GM19193 (cell line): ENCODE results near the gene POLA1.

Experiments used
- POLR2A ChIP-seq: IDR thresholded peaks from 4 replicates; pipeline ENCODE4 v1.6.1; 2011; ENCODE audit not compliant: insufficient read depth, insufficient read length; ENCODE audit errors: extremely low read depth

POLA1 gene

GRCh38 chrX:24874604-24875247, 181.0 kb downstream of the POLA1 start:
- TF ChIP-seq POLR2A: no peak

- no peak for TF ChIP-seq POLR2A
Observed at GRCh38 chrX:24876530-24877287, 183.0 kb downstream of the POLA1 start.

- TF ChIP-seq POLR2A: no peak
Observed at GRCh38 chrX:24877288-24877664, 183.6 kb downstream of the POLA1 start.

- TF ChIP-seq POLR2A: no peak
Observed at GRCh38 chrX:24877854-24878650, 184.3 kb downstream of the POLA1 start.

- no peak for TF ChIP-seq POLR2A
Observed at GRCh38 chrX:24879679-24880078, 186.0 kb downstream of the POLA1 start.

- TF ChIP-seq POLR2A: no peak
Observed at GRCh38 chrX:24886916-24887315, 193.2 kb downstream of the POLA1 start.

- no peak for TF ChIP-seq POLR2A
Observed at GRCh38 chrX:24890677-24891076, 197.0 kb downstream of the POLA1 start.

GRCh38 chrX:24899391-24899790, 205.7 kb downstream of the POLA1 start:
- TF ChIP-seq POLR2A: no peak

GRCh38 chrX:24900234-24900633, 206.5 kb downstream of the POLA1 start:
- no peak for TF ChIP-seq POLR2A

GRCh38 chrX:24902806-24903205, 209.1 kb downstream of the POLA1 start:
- no peak for TF ChIP-seq POLR2A

GRCh38 chrX:24918715-24919114, 225.0 kb downstream of the POLA1 start:
- TF ChIP-seq POLR2A: no peak

- TF ChIP-seq POLR2A: no peak
Observed at GRCh38 chrX:24920769-24921168, 227.1 kb downstream of the POLA1 start.

GRCh38 chrX:24925430-24925829, 231.7 kb downstream of the POLA1 start:
- TF ChIP-seq POLR2A: no peak

- TF ChIP-seq POLR2A: no peak
Observed at GRCh38 chrX:24927372-24927771, 233.7 kb downstream of the POLA1 start.

GRCh38 chrX:24928114-24928513, 234.4 kb downstream of the POLA1 start:
- no peak for TF ChIP-seq POLR2A
